SK-N-SH (cell line): ENCODE measurements around the gene SIX5. TPM values are rescaled to one million over a fixed set of nuclear protein-coding genes. Genes with fewer than 3 reads are reported as not detected.

Experiments
- CTCF ChIA-PET: fragments of 300-600, 350-600 bp; formaldehyde crosslinking; extraction: SDS; loops from one replicate; lab custom pipeline; 2021; lab: Yijun Ruan, JAX
- POLR2A ChIA-PET: fragments of 350-600 bp; sonication (Branson Sonifier 250); formaldehyde crosslinking; extraction: SDS; loops from one replicate; lab custom pipeline; 2020; ENCODE audit warnings: antibody characterized with exemption, inconsistent platforms; lab: Yijun Ruan, JAX
- DNase-seq: peaks from one replicate; pipeline ENCODE4 v3.0.0; 2012
- H2AFZ ChIP-seq: fragments of 200-600 bp; sonication (generic); 2 replicates; pipeline ENCODE4 v1.8.1; 2016; ENCODE audit warnings: antibody characterized with exemption, mild to moderate bottlenecking, low read depth
- H3F3A ChIP-seq: fragments of 200-600 bp; sonication (generic); replicated peaks from 2 replicates; pipeline ENCODE3; 2016; ENCODE audit warnings: antibody characterized with exemption, mild to moderate bottlenecking; ENCODE audit not compliant: insufficient read depth
- H3K27ac ChIP-seq, 2 experiments: fragments of 200-500 bp in 1 of 2; fragments of 200-600 bp in 1 of 2; sonication (Bioruptor generic) in 1 of 2; sonication (generic), shearing (Covaris generic) in 1 of 2; 2 replicates each; pipeline versions ENCODE4 v1.5.1 to v1.6.1; 2014 to 2016; ENCODE audit warnings: low read depth in 2 of 2, inconsistent platforms in 1 of 2, low read length in 1 of 2, mild to moderate bottlenecking in 1 of 2, mixed read lengths in 1 of 2
- H3K27me3 ChIP-seq: fragments of 200-600 bp; sonication (generic), shearing (Covaris generic); 2 replicates; pipeline ENCODE4 v1.6.1; 2016; ENCODE audit warnings: mixed run types; ENCODE audit not compliant: insufficient read depth
- H3K36me3 ChIP-seq, 2 experiments: fragments of 200-500 bp in 1 of 2; fragments of 200-600 bp in 1 of 2; sonication (Bioruptor generic) in 1 of 2; sonication (generic) in 1 of 2; replicated peaks in 1 of 2; 2 replicates each; pipeline versions ENCODE3 to v1.5.1; 2014 to 2016; ENCODE audit warnings: low read length in 1 of 2, mild to moderate bottlenecking in 1 of 2; ENCODE audit not compliant: insufficient read depth in 2 of 2, control insufficient read depth in 1 of 2
- H3K4me1 ChIP-seq, 2 experiments: fragments of 200-500 bp in 1 of 2; fragments of 200-600 bp in 1 of 2; sonication (Bioruptor generic) in 1 of 2; sonication (generic), shearing (Covaris generic) in 1 of 2; 2 replicates each; pipeline versions ENCODE4 v1.5.1 to v1.6.1; 2014 to 2016; ENCODE audit warnings: low read depth in 1 of 2, low read length in 1 of 2, mixed run types in 1 of 2; ENCODE audit not compliant: insufficient read depth in 2 of 2, control insufficient read depth in 1 of 2
- H3K4me2 ChIP-seq: fragments of 200-600 bp; sonication (generic), shearing (Covaris generic); 2 replicates; pipeline ENCODE4 v1.6.1; 2017; ENCODE audit warnings: mixed run types
- H3K4me3 ChIP-seq, 2 experiments: fragments of 200-500 bp in 1 of 2; fragments of 200-600 bp in 1 of 2; sonication (Bioruptor generic) in 1 of 2; sonication (generic), shearing (Covaris generic) in 1 of 2; 2 replicates each; pipeline versions ENCODE4 v1.5.1 to v1.8.1; 2014 to 2016; ENCODE audit warnings: low read depth in 2 of 2, inconsistent platforms in 1 of 2, low read length in 1 of 2, mild to moderate bottlenecking in 1 of 2, mixed read lengths in 1 of 2, moderate library complexity in 1 of 2
- H3K79me2 ChIP-seq: fragments of 200-600 bp; sonication (generic); 2 replicates; pipeline ENCODE4 v1.8.1; 2017; ENCODE audit warnings: mild to moderate bottlenecking; ENCODE audit not compliant: insufficient read depth
- H3K9ac ChIP-seq: fragments of 200-600 bp; sonication (generic); 2 replicates; pipeline ENCODE4 v1.6.1; 2017; ENCODE audit warnings: mixed run types
- H3K9me2 ChIP-seq: fragments of 200-600 bp; sonication (generic); 2 replicates; pipeline ENCODE4 v1.6.1; 2017; ENCODE audit warnings: mixed run types
- H3K9me3 ChIP-seq: fragments of 200-600 bp; sonication (generic); 2 replicates; pipeline ENCODE4 v1.6.1; 2017; ENCODE audit warnings: mixed run types, mild to moderate bottlenecking, moderate library complexity
- H4K20me1 ChIP-seq: fragments of 200-600 bp; sonication (generic); 2 replicates; pipeline ENCODE4 v1.6.1; 2017; ENCODE audit warnings: mild to moderate bottlenecking, mixed run types; ENCODE audit not compliant: insufficient read depth
- EZH2phosphoT487 ChIP-seq: fragments of 200-600 bp; sonication (generic); IDR thresholded peaks from 2 replicates; pipeline ENCODE4 v1.6.1; 2017; ENCODE audit warnings: low read depth, mixed run types, mild to moderate bottlenecking, antibody characterized with exemption, moderate library complexity, borderline replicate concordance
- GATA2 ChIP-seq: sonication (generic); formaldehyde crosslinking; IDR thresholded peaks from 2 replicates; pipeline ENCODE4 v1.5.0; 2020; ENCODE audit warnings: mild to moderate bottlenecking, missing genetic modification reagents
- MAX ChIP-seq: IDR thresholded peaks from 2 replicates; pipeline ENCODE4 v1.4.0; 2012; ENCODE audit warnings: low read depth
- NFIC ChIP-seq: IDR thresholded peaks from 2 replicates; pipeline ENCODE4 v1.4.0; 2012; ENCODE audit warnings: borderline replicate concordance
- NRF1 ChIP-seq: IDR thresholded peaks from 2 replicates; pipeline ENCODE4 v1.6.1; 2012; ENCODE audit warnings: low read depth, mild to moderate bottlenecking, low read length
- RAD21 ChIP-seq: IDR thresholded peaks from 2 replicates; pipeline ENCODE4 v1.6.1; 2012; ENCODE audit warnings: mild to moderate bottlenecking, low read length
- RFX5 ChIP-seq: IDR thresholded peaks from 2 replicates; pipeline ENCODE4 v1.6.1; 2012; ENCODE audit warnings: mild to moderate bottlenecking, improper control_type of control experiment, low read length
- SMC3 ChIP-seq: IDR thresholded peaks from 2 replicates; pipeline ENCODE4 v1.6.1; 2012; ENCODE audit warnings: low read depth, low read length, improper control_type of control experiment
- TAF1 ChIP-seq: IDR thresholded peaks from 2 replicates; pipeline ENCODE4 v1.6.1; 2012; ENCODE audit warnings: low read depth, mild to moderate bottlenecking, low read length, moderate library complexity, borderline replicate concordance
- TEAD4 ChIP-seq: IDR thresholded peaks from 2 replicates; pipeline ENCODE4 v1.4.0; 2012; ENCODE audit warnings: mild to moderate bottlenecking, borderline replicate concordance; ENCODE audit not compliant: insufficient read depth
- USF1 ChIP-seq: IDR thresholded peaks from 2 replicates; pipeline ENCODE4 v1.4.0; 2012; ENCODE audit warnings: low read depth, borderline replicate concordance
- USF2 ChIP-seq: fragments of 150-350 bp; IDR thresholded peaks from 2 replicates; pipeline ENCODE4 v1.6.1; 2017; ENCODE audit warnings: antibody characterized with exemption, low read length, low read depth, borderline replicate concordance
- YY1 ChIP-seq: IDR thresholded peaks from 2 replicates; pipeline ENCODE4 v1.4.0; 2012; ENCODE audit warnings: low read depth, mild to moderate bottlenecking
- WGBS: methylation state at CpG from one replicate; pipeline ENCODE4 v1.1.6; 2017; ENCODE audit warnings: low lambda C conversion rate; 5-methylcytosine and 5-hydroxymethylcytosine counted together
- polyA plus RNA-seq, 3 experiments: library from polyadenylated mRNA; depleted of rRNA; stranded (reverse); fragments of >200 nt; gene quantifications; 2 replicates each; pipeline ENCODE4 v1.2.3, GENCODE V29; 2012
- TF ChIP-seq, protein P1 (sequence below): IDR thresholded peaks from 2 replicates; pipeline ENCODE4; 2012
- TF ChIP-seq, protein P2 (sequence below): IDR thresholded peaks from 2 replicates; pipeline ENCODE4 v1.4.0; 2012; ENCODE audit warnings: low read depth, borderline replicate concordance

Gene SIX5
- polyA plus RNA-seq, 1 of the 3 experiments (the other 2 are of a cell fraction) = 8.4 TPM

- H3K27ac ChIP-seq = peak overlapping the region; percentile 64 to 79; a peak in 3 of 4 replicates
- peaks cover 8 to 27% of the 10 kb centered on the region in 2 experiments; a peak in 3 of 4 replicates for H3K4me1 ChIP-seq
- peaks cover 51% of the 10 kb centered on the region for H3F3A ChIP-seq
- peaks cover 10 to 26% of the 10 kb centered on the region in 2 experiments for H3K36me3 ChIP-seq
- POLR2A ChIA-PET = interaction anchor here (0.7 to 2.5 kb wide), 3 partner anchors 11 to 41 kb away, joined by 3 to 7 read pairs (median 5); partner anchors contain the start of genes DMPK and FBXO46
- H3K9ac ChIP-seq = no peak overlapping the region
- CTCF ChIA-PET = interaction anchor here (1.4 to 5.9 kb wide), 6 partner anchors 8 to 37 kb away, joined by 4 to 100 read pairs (median 10); partner anchors contain the start of gene DMWD
- no peaks in the 10 kb centered on the region for H3K79me2 ChIP-seq
- H3K4me2 ChIP-seq = peak overlapping the region; percentile 98; the same call in 1 of the 2 replicates
- peaks cover 11% of the 10 kb centered on the region; the same call in 1 of the 2 replicates for H4K20me1 ChIP-seq
- H3K4me3 ChIP-seq = peak overlapping the region in 1 of 2 experiments; percentile 31; a peak in 2 of 4 replicates
- no peaks in the 10 kb centered on the region for H3K9me2 ChIP-seq
- no peak for DNase-seq
- H3K27me3 ChIP-seq = no peaks in the 10 kb centered on the region
- WGBS = 93% methylated on average over 30 of the region's 46 CpGs
- no peak overlapping the region for H2AFZ ChIP-seq
- no peaks in the 10 kb centered on the region for H3K9me3 ChIP-seq
- TF ChIP-seq YY1 (no peak), SMC3 (no peak), NRF1 (no peak), RAD21 (no peak), TAF1 (no peak), USF2 (no peak)
- TF ChIP-seq, protein P1, sequence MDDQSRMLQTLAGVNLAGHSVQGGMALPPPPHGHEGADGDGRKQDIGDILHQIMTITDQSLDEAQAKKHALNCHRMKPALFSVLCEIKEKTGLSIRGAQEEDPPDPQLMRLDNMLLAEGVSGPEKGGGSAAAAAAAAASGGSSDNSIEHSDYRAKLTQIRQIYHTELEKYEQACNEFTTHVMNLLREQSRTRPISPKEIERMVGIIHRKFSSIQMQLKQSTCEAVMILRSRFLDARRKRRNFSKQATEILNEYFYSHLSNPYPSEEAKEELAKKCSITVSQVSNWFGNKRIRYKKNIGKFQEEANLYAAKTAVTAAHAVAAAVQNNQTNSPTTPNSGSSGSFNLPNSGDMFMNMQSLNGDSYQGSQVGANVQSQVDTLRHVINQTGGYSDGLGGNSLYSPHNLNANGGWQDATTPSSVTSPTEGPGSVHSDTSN = no peak
Observed at GRCh38 chr19:45771311-45771933, 2.4 kb upstream of the SIX5 start.

GRCh38 chr19:45770192-45771101 is 1.4 kb upstream of the SIX5 start:
- Histone ChIP-seq H3K79me2 (no peaks in the 10 kb centered on the region), H3K9ac (peak overlapping the region; percentile 58; the same call in 1 of the 2 replicates), H3K36me3 (peaks cover 10 to 26% of the 10 kb centered on the region in 2 experiments), H3K9me3 (no peaks in the 10 kb centered on the region), H3K4me2 (peak overlapping the region; percentile 98), H3K9me2 (no peaks in the 10 kb centered on the region), H3F3A (peaks cover 49% of the 10 kb centered on the region), H3K4me3 (peak overlapping the region; percentile 55 to 61), H3K27me3 (no peaks in the 10 kb centered on the region), H3K4me1 (peaks cover 8 to 30% of the 10 kb centered on the region in 2 experiments; a peak in 3 of 4 replicates), H4K20me1 (peaks cover 11% of the 10 kb centered on the region; the same call in 1 of the 2 replicates), H2AFZ (no peak overlapping the region), H3K27ac (peak overlapping the region; percentile 79 to 95)
- POLR2A ChIA-PET = interaction anchor here (0.5 to 3.6 kb wide), 12 partner anchors 11 to 101 kb away, joined by 3 to 19 read pairs (median 4); partner anchors contain the start of genes DMPK and FBXO46
- CTCF ChIA-PET = interaction anchor here (0.6 to 5.9 kb wide), 29 partner anchors 9 to 342 kb away, joined by 3 to 100 read pairs (median 6); partner anchors contain the start of genes DMPK, DMWD, FBXO46 and MEIOSIN
- peak; percentile 96 for DNase-seq
- WGBS = 2% methylated on average over 31 of the region's 79 CpGs
- TF ChIP-seq, protein P2, sequence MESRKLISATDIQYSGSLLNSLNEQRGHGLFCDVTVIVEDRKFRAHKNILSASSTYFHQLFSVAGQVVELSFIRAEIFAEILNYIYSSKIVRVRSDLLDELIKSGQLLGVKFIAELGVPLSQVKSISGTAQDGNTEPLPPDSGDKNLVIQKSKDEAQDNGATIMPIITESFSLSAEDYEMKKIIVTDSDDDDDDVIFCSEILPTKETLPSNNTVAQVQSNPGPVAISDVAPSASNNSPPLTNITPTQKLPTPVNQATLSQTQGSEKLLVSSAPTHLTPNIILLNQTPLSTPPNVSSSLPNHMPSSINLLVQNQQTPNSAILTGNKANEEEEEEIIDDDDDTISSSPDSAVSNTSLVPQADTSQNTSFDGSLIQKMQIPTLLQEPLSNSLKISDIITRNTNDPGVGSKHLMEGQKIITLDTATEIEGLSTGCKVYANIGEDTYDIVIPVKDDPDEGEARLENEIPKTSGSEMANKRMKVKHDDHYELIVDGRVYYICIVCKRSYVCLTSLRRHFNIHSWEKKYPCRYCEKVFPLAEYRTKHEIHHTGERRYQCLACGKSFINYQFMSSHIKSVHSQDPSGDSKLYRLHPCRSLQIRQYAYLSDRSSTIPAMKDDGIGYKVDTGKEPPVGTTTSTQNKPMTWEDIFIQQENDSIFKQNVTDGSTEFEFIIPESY = 0 out of 2 replicates have a peak, but pooled peaks have one; percentile 10
- TF ChIP-seq TEAD4 (0 out of 2 replicates have a peak, but pooled peaks have one; percentile 17), USF1 (no peak), RAD21 (peak; percentile 73), RFX5 (peak; percentile 64), NRF1 (peak; percentile 54), GATA2 (CRISPR knock-in tag) (no peak), NFIC (no peak), MAX (peak; percentile 77; the same call in 1 of the 2 replicates), EZH2phosphoT487 (no peak), SMC3 (peak; percentile 43; the same call in 1 of the 2 replicates), USF2 (no peak)
